GM19193 (cell line): ENCODE measurements around the gene IFNAR1.

Experiments
- POLR2A ChIP-seq: IDR thresholded peaks from 4 replicates; pipeline ENCODE4 v1.6.1; 2011; ENCODE audit not compliant: insufficient read depth, insufficient read length; ENCODE audit errors: extremely low read depth

IFNAR1 gene

DNA sequence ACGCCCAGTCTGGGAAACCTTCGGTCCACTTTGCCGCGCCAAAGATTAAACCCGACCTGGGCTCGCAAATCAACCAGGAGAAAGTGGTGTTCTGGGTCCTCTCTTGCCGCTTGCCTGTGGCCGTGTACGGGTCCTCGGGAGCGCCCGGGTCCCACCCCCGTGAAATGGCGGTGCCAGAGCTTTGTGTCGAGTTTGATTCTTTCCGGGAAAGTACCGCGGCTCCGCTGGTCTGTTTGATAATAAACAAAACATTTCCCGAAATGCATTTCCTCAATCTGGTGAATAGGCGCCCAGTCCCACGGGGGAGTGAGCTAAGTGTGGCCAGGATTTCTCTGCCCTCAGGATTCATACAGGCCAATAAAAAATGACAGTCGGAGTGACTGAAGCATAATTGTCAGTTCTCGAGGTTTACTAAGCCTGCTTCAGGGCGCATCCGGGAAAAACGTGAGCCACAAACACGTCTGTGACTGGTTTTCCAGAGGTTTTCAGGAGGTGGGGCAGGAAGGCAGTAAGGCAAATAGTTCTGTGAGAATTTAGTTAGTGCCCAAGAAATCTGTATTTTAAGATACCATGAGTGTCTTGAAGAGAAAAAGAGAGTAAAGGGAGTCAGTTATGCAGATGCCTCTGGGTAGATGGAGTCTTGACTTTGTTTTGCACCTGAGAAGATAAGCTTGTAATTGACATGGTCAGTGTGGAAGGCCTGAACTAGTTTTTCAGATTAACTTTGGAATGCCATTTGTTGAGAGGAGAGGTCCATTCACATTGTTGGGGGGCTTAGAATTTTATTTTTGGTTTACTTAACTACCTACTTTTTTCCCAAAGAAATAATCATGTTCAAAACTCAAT is 675 bp downstream of the IFNAR1 start:
- no peak for TF ChIP-seq POLR2A

GRCh38 chr21:33327326-33327725 is 2.6 kb downstream of the IFNAR1 start:
- no peak for TF ChIP-seq POLR2A

DNA sequence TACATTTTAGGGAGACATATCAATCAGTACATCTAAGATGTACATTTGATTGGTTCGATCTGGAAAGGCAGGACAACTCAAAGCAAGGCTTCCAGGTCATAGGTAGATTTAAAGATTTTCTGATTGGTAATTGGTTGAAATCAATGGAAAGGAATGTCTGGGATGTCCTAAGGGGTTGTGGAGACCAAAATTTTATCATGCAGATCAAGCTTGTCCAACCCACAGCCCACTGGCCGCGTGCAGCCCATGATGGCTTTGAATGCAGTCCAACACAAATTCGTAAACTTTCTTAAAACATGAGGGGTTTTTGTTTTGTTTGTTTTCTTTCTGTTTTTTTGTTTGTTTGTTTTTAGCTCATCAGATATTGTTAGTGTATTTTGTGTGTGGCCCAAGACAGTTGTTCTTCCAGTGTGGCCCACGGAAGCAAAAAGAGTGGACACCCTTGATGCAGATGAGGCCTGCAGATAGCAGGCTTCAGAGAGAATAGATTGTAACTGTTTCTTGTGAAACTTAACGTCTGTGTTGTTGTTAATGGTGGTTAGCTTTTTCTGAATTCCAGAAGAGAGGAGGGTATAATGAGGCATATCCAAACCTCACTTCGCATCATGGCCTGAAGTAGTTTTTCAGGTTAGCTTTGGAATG is 3.1 kb downstream of the IFNAR1 start:
- no peak for TF ChIP-seq POLR2A

GRCh38 chr21:33330726-33331125 is 6.0 kb downstream of the IFNAR1 start:
- TF ChIP-seq POLR2A: no peak

DNA sequence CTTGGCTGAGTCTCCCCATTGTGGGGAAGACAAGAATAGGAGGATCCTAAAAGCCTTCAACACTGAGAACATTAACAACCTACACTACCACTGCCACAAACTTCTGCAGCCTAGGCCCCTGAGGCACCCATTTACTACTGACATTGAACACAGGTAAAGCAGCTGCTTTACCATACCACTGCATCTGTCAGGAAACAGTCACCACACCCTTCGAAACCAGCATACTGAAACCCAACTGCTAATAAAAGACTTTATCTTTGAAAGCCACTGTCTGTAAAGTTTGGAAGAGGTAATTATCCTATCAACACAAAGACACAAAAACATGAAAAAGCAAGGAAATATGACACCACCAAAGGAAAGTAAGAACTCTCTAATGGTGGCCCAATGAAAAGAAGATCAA is 7.4 kb downstream of the IFNAR1 start:
- TF ChIP-seq POLR2A: no peak

DNA sequence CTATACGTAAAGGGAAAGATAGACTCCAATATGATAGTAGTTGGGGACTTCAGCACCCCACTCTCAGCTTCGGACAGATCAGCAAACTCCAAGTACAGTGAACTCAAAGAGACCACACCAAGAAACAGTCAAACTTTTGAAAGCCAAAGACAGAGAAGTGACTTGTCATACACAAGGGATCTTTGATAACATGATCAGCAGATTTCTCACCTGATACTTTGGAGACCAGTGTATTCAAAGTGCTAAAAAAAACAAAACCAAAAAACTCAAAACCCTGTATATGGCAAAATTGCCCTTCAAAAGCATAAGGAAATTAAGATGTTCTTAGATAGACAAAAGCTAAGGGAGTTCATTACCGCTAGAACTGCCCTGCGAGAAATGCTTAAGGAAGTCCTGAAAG is 9.4 kb downstream of the IFNAR1 start:
- no peak for TF ChIP-seq POLR2A

DNA sequence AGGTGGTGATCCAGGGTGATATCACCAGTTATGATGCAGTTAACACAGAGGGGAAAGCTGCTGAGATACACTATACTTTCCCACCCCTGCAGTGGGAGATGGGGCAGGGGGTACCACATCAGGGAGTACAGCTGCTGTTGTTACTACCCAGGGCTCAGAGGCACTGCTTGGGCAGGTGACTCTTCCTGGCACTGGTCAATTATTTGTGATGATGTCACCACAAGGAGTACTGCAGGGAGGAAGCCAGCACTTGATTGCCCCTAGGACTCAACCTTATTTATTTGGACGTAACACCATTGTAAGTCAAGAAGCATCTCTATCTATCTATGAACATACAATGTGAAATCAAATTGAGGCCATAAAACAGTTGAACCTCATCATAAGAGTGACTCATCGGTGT is 10.1 kb downstream of the IFNAR1 start:
- TF ChIP-seq POLR2A: no peak

DNA sequence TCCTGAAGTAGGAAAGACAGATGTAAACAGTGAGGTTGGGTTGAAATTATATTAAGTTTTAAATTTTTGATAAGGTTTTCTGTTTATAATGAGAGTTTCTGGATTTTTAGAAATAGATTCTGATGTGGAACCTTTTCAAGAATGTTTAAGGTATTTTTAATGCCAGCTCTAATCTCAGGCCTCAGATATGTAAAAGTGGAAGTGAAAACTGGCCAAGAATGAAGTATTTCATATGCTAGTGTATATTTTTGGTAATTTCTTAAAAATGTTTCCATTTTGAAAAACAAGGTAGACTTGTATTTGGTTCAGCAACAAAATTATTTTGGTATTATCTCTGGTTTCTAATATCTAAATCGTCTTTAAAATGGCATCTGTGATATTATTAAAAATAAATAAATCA is 14.4 kb downstream of the IFNAR1 start:
- TF ChIP-seq POLR2A: no peak

GRCh38 chr21:33339918-33340317 is 15.1 kb downstream of the IFNAR1 start:
- TF ChIP-seq POLR2A: no peak

GRCh38 chr21:33345751-33346238 is 21.0 kb downstream of the IFNAR1 start:
- TF ChIP-seq POLR2A: no peak

GRCh38 chr21:33348706-33349105 is 23.9 kb downstream of the IFNAR1 start:
- TF ChIP-seq POLR2A: no peak

DNA sequence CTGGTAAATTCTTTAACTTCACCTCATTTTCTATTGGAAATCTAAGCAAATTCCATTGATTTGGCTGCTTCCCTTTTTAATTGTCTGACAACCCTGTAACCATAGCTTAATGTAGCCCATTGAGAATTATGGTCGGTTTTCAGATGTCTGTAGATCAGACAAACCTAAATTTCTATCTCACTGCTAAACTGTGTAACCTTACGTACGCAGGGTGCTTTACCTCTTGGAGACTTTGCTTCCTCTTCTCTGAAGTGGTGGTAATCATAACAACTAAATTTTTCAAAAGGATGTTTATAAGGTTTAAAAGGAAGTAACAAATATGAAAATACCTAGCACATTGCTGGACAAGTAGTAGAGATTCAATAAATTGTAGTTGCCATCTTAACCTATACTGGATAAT is 25.9 kb downstream of the IFNAR1 start:
- no peak for TF ChIP-seq POLR2A

DNA sequence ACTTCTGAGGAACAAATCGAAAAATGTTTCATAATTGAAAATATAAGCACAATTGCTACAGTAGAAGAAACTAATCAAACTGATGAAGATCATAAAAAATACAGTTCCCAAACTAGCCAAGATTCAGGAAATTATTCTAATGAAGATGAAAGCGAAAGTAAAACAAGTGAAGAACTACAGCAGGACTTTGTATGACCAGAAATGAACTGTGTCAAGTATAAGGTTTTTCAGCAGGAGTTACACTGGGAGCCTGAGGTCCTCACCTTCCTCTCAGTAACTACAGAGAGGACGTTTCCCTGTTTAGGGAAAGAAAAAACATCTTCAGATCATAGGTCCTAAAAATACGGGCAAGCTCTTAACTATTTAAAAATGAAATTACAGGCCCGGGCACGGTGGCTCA is 30.6 kb downstream of the IFNAR1 start:
- no peak for TF ChIP-seq POLR2A

DNA sequence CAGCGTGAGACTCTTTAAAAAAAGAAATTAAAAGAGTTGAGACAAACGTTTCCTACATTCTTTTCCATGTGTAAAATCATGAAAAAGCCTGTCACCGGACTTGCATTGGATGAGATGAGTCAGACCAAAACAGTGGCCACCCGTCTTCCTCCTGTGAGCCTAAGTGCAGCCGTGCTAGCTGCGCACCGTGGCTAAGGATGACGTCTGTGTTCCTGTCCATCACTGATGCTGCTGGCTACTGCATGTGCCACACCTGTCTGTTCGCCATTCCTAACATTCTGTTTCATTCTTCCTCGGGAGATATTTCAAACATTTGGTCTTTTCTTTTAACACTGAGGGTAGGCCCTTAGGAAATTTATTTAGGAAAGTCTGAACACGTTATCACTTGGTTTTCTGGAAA is 31.2 kb downstream of the IFNAR1 start:
- no peak for TF ChIP-seq POLR2A

DNA sequence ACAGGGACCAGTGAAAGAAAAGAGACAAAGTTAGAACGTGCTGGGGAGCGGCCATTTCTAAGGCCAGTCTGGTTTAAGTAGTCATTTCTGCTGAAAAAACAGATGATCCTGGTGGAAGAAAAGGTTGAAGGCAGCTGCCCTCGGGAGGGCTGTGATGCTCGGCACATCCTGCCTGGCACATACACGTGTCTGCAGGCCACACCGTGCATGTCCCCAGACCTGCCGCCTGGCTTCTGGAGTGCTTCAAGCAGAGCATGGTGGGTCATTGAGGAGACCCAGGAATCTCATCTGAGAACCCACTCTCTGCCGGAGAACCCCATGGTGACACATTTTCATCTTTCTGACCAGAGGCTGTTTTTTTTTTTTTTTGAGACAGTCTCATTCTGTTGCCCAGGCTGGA is 32.4 kb downstream of the IFNAR1 start:
- TF ChIP-seq POLR2A: no peak

- TF ChIP-seq POLR2A: no peak
These were observed 34.7 kb downstream of the IFNAR1 start for GRCh38 chr21:33359446-33359845.
